ENCODE data around the gene ZNF92.
"Not testable (repeated sequence)": the region's sequence is repeated elsewhere in the genome, so short reads cannot be mapped to it uniquely, and the experiment has no call there.

Gene ZNF92

DNA sequence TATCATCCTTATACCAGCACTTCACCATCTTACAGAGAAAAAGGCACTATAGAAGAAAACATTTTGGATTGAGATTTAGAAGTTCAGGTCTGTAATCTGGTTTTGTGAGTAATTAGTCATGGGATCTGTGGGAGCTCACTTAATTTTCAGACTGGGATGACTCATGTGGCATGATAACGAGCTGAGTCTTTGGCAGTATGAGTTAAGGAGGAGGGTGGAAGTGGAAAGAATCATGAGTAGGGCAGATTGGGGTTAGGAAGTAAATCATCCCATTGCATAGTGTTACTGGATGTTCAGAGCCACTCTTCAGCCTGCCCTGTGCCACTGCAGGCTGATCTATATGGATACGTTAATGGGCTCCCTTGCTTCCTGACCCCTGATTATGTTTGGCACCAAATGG lies 64.9 kb downstream of the ZNF92 start:
- TF ChIP-seq, protein P1, sequence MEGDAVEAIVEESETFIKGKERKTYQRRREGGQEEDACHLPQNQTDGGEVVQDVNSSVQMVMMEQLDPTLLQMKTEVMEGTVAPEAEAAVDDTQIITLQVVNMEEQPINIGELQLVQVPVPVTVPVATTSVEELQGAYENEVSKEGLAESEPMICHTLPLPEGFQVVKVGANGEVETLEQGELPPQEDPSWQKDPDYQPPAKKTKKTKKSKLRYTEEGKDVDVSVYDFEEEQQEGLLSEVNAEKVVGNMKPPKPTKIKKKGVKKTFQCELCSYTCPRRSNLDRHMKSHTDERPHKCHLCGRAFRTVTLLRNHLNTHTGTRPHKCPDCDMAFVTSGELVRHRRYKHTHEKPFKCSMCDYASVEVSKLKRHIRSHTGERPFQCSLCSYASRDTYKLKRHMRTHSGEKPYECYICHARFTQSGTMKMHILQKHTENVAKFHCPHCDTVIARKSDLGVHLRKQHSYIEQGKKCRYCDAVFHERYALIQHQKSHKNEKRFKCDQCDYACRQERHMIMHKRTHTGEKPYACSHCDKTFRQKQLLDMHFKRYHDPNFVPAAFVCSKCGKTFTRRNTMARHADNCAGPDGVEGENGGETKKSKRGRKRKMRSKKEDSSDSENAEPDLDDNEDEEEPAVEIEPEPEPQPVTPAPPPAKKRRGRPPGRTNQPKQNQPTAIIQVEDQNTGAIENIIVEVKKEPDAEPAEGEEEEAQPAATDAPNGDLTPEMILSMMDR (IDR thresholded peaks at IDR 0.05; ENCODE audit: control extremely low read depth, extremely low read depth, low read depth, missing control alignments) = no peak
- ChIA-PET POLR2A (no interaction called here), CTCF (no interaction called here)
- no peak for DNase-seq (ENCODE audit: extremely low spot score)

DNA sequence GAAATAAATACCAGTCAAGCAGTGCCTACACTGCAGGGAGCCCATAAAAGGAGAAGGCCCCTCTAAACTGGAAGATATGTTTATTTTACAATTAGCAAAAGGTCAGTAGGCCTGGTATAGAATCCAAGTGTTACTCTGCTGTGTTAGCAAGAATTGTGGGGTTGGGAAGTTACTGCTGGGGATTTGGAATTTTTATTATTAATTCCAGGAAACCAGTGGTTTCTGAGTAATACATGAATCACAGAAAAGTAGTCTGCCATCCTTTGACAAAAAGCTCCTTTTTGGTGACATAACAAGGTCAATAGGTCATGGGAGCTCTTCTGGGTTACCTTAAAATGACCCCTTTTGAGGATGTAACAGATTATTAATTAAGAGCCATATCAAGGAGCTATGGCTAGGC lies 67.4 kb downstream of the ZNF92 start:
- CTCF ChIA-PET = interaction anchor here (1.2 to 1.3 kb wide), 2 partner anchors 31 to 490 kb away, joined by 3 read pairs; no protein-coding TSS in a partner anchor
- no peak for DNase-seq (ENCODE audit: extremely low spot score)
- POLR2A ChIA-PET = no interaction called here
- TF ChIP-seq, protein P1 (IDR thresholded peaks at IDR 0.05; ENCODE audit: control extremely low read depth, extremely low read depth, low read depth, missing control alignments) = no peak

DNA sequence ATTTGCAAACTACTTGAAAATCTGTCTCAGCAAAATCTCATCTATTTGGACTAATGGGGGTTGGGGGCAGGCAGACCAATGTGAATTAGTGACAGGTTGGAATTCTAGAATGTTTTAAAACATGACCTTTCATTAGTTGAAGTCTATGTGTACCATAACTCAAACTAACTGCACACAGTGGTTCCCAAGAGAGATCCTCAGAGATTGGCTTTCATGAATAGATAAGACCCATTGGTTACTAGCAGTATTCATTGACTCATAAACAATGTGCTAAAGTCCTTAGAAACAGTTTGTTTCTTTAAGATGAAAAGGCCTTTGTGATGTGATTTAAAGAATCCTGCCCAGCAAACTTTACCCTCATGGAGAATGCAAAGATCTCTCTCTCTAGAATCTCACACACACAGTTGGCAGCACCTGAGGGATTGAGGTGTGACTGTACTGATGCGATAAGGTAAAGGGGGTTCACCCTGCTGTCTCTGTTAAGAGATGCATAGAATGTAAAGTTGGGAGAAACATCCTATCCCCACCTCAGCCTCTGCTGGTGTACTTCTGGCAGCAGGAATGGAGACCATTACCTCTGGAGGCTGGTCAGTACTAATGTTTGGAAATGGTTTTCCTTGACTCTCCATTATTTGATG lies 70.7 kb downstream of the ZNF92 start:
- DNase-seq (ENCODE audit: extremely low spot score) = no peak
- ChIA-PET POLR2A (no interaction called here), CTCF (no interaction called here)
- TF ChIP-seq, protein P1 (IDR thresholded peaks at IDR 0.05; ENCODE audit: control extremely low read depth, extremely low read depth, low read depth, missing control alignments) = no peak

DNA sequence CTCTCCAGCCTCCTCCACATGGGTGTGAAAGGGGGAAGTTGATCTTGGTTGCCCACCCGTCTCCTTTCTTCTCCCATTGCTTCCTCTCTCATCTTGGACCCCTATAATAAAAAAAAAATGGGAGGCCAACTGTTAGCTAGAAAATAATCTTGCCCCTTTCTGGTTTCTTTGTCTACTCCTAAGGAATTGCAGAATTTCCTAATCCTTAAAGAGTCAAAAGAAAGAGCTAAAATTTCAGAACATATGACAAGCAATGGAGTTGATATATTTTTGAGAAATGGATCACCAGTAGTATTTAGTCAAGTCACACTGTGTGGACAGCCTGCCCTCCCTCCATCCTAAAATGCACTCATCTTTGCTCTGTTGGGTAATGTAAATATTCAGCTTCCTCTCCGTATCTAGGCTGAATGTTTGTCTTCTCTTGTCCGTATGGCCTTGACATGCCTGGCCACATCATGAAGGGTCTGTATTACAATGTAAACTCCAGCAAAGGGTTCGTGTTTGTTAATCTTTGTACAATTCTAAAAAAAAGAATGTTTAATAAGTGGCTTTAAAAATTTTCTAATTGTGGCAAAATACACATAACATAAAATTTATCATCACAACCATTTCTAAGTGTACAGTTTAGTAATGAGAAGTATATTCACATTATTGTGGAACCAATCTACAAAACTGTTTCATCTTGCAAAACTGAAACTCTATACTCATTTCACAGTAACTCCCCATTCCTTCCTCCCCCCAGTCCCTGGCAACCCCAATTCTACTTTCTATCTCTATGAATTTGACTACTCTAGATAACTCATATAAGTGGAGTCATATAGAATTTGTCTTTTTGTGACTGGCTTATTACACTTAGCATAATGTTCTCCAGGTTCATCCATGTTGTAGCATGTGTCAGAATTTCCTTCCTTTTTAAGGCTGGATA lies 71.5 kb downstream of the ZNF92 start:
- DNase-seq (ENCODE audit: extremely low spot score) = no peak
- POLR2A ChIA-PET = no interaction called here
- CTCF ChIA-PET = no interaction called here
- TF ChIP-seq, protein P1 (IDR thresholded peaks at IDR 0.05; ENCODE audit: control extremely low read depth, extremely low read depth, low read depth, missing control alignments) = no peak

DNA sequence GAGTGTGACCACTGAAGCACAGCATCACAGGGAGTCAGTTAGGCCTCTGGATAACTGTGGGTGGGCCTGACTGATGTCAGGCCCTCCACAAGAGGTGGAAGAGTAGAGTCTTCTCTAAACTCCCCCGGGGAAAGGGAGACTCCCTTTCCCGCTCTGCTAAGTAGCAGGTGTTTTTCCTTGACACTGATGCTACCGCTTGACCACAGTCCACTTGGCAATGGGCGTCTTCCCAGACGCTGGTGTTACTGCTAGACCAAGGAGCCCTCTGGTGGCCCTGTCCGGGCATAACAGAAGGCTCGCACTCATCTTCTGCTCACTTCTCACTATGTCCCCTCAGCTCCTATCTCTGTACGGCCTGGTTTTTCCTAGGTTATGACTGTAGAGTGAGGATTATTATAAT lies 73.4 kb downstream of the ZNF92 start:
- TF ChIP-seq, protein P1 (IDR thresholded peaks at IDR 0.05; ENCODE audit: control extremely low read depth, extremely low read depth, low read depth, missing control alignments) = peak; percentile 39
- POLR2A ChIA-PET = not testable (repeated sequence)

DNA sequence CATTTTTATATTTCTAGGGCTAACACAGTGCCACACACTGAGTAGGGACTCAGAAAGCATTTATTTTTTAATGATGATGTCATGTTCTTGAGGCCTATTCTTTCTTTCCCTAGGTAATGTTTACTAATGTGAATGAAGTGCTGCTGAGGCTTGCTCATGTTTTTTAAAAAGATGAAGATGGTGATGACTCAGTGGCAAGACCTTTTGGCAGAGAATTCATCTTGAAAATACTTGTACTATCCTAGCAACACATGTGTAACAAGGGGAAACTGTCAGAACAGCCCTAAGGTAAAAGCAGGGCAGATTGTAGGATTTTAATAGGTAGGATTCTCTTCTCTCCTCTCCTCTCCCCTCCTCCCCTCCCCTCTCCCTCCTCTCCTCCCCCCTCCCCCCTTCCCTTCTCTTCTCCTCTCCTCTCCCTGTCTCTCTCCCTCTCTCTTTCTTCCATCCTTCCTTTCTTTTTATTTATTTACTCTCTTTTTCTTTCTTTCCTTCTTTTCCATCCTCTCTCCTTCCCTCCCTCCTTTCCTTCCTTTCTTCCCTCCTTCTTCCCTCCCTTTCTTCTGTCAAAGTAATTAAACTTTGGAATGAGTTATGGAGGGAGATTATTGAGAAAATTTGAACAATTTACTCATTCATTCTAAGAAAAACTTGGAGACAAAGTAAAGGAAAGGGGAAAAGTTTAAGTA lies 75.3 kb downstream of the ZNF92 start:
- no peak for DNase-seq (ENCODE audit: extremely low spot score)
- TF ChIP-seq, protein P1 (IDR thresholded peaks at IDR 0.05; ENCODE audit: control extremely low read depth, extremely low read depth, low read depth, missing control alignments) = no peak
- ChIA-PET POLR2A (no interaction called here), CTCF (no interaction called here)

More for the DNA sequence above, 73.4 kb downstream of the ZNF92 start:
- DNase-seq (ENCODE audit: extremely low spot score); CTCF ChIA-PET: not testable (repeated sequence)

Data from GM10248 (cell line).